Calu3 (cell line): ENCODE results near the gene VOPP1. TPM values are rescaled to one million over a fixed set of nuclear protein-coding genes. Genes with fewer than 3 reads are reported as not detected.

ENCODE experiments used
- BruUV-seq: library from RNA; stranded (reverse); fragments of 400-500 nt; replicated peaks from 2 replicates; lab custom pipeline; 2021; lab: Mats Ljungman, UMichigan
- CTCF ChIA-PET: fragments of 300-600 bp; sonication (Branson Sonifier 250); formaldehyde crosslinking; loops from one replicate; lab custom pipeline; 2022; ENCODE audit warnings: antibody characterized with exemption; lab: Charles Lee
- DNase-seq: peaks from one replicate; pipeline ENCODE4 v3.0.0; 2022
- H3K27ac Mint-ChIP-seq: one replicate; pipeline ENCODE4 v1.8.0; 2022; ENCODE audit warnings: mixed read lengths; ENCODE audit not compliant: unreplicated experiment
- H3K27me3 Mint-ChIP-seq: one replicate; pipeline ENCODE4 v1.8.0; 2022; ENCODE audit warnings: mixed read lengths; ENCODE audit not compliant: unreplicated experiment
- H3K36me3 Mint-ChIP-seq: one replicate; pipeline ENCODE4 v1.8.0; 2022; ENCODE audit warnings: mild to moderate bottlenecking, moderate library complexity, mixed read lengths; ENCODE audit not compliant: insufficient read depth, unreplicated experiment
- H3K4me1 Mint-ChIP-seq: one replicate; pipeline ENCODE4 v1.8.0; 2022; ENCODE audit warnings: mild to moderate bottlenecking, low read depth, mixed read lengths; ENCODE audit not compliant: unreplicated experiment
- H3K4me3 Mint-ChIP-seq: one replicate; pipeline ENCODE4 v1.8.0; 2022; ENCODE audit warnings: mild to moderate bottlenecking, low read depth, moderate library complexity, mixed read lengths; ENCODE audit not compliant: unreplicated experiment
- H3K9me3 Mint-ChIP-seq: one replicate; pipeline ENCODE4 v1.8.0; 2022; ENCODE audit warnings: low read depth, mixed read lengths; ENCODE audit not compliant: unreplicated experiment
- intact Hi-C: fragments of 100-400 bp; cut with micrococcal nuclease; formaldehyde crosslinking; loops from one replicate; pipeline ENCODE4 v1.10.0; 2022; ENCODE audit not compliant: unreplicated experiment
- total RNA-seq: library from RNA; stranded (reverse); gene quantifications from 2 replicates; pipeline ENCODE4 v1.2.3, GENCODE V29; 2022
- TF ChIP-seq, protein P1 (sequence below): fragments of 200-600 bp; IDR thresholded peaks from one replicate; pipeline ENCODE4 v1.8.0; 2022; ENCODE audit warnings: antibody characterized with exemption; ENCODE audit not compliant: unreplicated experiment

The VOPP1 gene
- total RNA-seq, 1 experiment from 2014 or later: 128 TPM

- Mint-ChIP-seq H3K4me1 (no peaks in the 10 kb centered on the region), H3K9me3 (no peaks in the 10 kb centered on the region), H3K36me3 (no peaks in the 10 kb centered on the region), H3K27ac (no peak overlapping the region), H3K27me3 (peaks cover 51% of the 10 kb centered on the region), H3K4me3 (no peak overlapping the region)
- intact Hi-C loops: no loop called here
- TF ChIP-seq, protein P1, sequence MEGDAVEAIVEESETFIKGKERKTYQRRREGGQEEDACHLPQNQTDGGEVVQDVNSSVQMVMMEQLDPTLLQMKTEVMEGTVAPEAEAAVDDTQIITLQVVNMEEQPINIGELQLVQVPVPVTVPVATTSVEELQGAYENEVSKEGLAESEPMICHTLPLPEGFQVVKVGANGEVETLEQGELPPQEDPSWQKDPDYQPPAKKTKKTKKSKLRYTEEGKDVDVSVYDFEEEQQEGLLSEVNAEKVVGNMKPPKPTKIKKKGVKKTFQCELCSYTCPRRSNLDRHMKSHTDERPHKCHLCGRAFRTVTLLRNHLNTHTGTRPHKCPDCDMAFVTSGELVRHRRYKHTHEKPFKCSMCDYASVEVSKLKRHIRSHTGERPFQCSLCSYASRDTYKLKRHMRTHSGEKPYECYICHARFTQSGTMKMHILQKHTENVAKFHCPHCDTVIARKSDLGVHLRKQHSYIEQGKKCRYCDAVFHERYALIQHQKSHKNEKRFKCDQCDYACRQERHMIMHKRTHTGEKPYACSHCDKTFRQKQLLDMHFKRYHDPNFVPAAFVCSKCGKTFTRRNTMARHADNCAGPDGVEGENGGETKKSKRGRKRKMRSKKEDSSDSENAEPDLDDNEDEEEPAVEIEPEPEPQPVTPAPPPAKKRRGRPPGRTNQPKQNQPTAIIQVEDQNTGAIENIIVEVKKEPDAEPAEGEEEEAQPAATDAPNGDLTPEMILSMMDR: no peak
- CTCF ChIA-PET: no interaction called here
- BruUV-seq: no TSS peak
- DNase-seq: no peak
Observed at GRCh38 chr7:55595511-55595910, 23.2 kb upstream of the VOPP1 start.

GRCh38 chr7:55594870-55595269 is 22.6 kb upstream of the VOPP1 start:
- intact Hi-C loops: no loop called here
- BruUV-seq: no TSS peak

DNA sequence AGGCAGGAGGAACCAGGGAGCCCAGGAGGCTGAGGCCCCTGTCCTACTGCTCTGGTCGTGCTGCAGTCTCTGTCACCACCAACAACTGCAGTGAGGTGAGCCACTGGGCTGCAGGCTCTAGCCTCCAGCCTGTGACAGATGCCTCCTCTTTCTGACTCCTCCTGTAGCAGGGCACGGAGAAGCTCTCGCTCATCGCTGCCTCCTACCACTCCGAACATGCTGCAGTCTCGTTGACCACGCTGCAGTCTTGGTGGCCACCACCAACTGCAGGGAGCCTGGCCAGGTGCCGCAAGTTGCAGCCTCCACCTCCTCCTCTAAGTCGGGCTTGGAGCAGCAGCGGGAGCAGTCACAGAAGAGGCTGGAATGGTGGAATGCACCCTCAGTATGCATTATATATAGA is 22.1 kb upstream of the VOPP1 start:
- TF ChIP-seq, protein P1: no peak
- no peak overlapping the region for H3K27ac Mint-ChIP-seq
- no peaks in the 10 kb centered on the region for H3K4me1 Mint-ChIP-seq
- H3K27me3 Mint-ChIP-seq: peaks cover 55% of the 10 kb centered on the region
- H3K36me3 Mint-ChIP-seq: no peaks in the 10 kb centered on the region
- no peak for DNase-seq
- CTCF ChIA-PET: interaction anchor here (1.9 kb wide), 1 partner anchor 161 kb away, joined by 5 read pairs; no protein-coding TSS in a partner anchor
- H3K4me3 Mint-ChIP-seq: no peak overlapping the region
- no TSS peak for BruUV-seq
- intact Hi-C loops: no loop called here
- no peaks in the 10 kb centered on the region for H3K9me3 Mint-ChIP-seq

More at GRCh38 chr7:55594870-55595269, 22.6 kb upstream of the VOPP1 start:
- no peak overlapping the region for H3K4me3 Mint-ChIP-seq
- CTCF ChIA-PET: interaction anchor here (1.9 kb wide), 1 partner anchor 161 kb away, joined by 5 read pairs; no protein-coding TSS in a partner anchor
- TF ChIP-seq, protein P1: no peak
- no peaks in the 10 kb centered on the region for H3K9me3 Mint-ChIP-seq
- no peaks in the 10 kb centered on the region for H3K36me3 Mint-ChIP-seq
- H3K27ac Mint-ChIP-seq: no peak overlapping the region
- peaks cover 51% of the 10 kb centered on the region for H3K27me3 Mint-ChIP-seq
- no peaks in the 10 kb centered on the region for H3K4me1 Mint-ChIP-seq
- DNase-seq: no peak

GRCh38 chr7:55593515-55594318 is 21.4 kb upstream of the VOPP1 start:
- H3K4me3 Mint-ChIP-seq: no peak overlapping the region
- BruUV-seq: no TSS peak
- no peaks in the 10 kb centered on the region for H3K9me3 Mint-ChIP-seq
- H3K4me1 Mint-ChIP-seq: no peaks in the 10 kb centered on the region
- H3K27me3 Mint-ChIP-seq: peaks cover 62% of the 10 kb centered on the region
- no peak overlapping the region for H3K27ac Mint-ChIP-seq
- TF ChIP-seq, protein P1: peak; percentile 96
- H3K36me3 Mint-ChIP-seq: no peaks in the 10 kb centered on the region
- intact Hi-C loops: loop anchor here (1.0 kb wide), 1 partner anchor 160 kb away; no protein-coding TSS in a partner anchor
- peak; percentile 92 for DNase-seq
- CTCF ChIA-PET: interaction anchor here (0.7 to 1.9 kb wide), 8 partner anchors 11 to 499 kb away, joined by 3 to 8 read pairs (median 3); partner anchors contain the start of genes PHKG1 and VOPP1
